CD4-positive, alpha-beta T cell treated with Interleukin-4 for 4 hours (primary cell): ENCODE results near the gene ITGA5.

Experiments used
- DNase-seq: peaks from one replicate; pipeline ENCODE4 v3.0.0-alpha.2; 2020

The ITGA5 gene

GRCh38 chr12:54430471-54431069 lies 11.5 kb upstream of the ITGA5 start:
- DNase-seq, result no peak

- no peak for DNase-seq
Observed at GRCh38 chr12:54429014-54429471, 10.0 kb upstream of the ITGA5 start.

GRCh38 chr12:54428050-54429013 lies 9.3 kb upstream of the ITGA5 start:
- peak; percentile 44 for DNase-seq

DNA sequence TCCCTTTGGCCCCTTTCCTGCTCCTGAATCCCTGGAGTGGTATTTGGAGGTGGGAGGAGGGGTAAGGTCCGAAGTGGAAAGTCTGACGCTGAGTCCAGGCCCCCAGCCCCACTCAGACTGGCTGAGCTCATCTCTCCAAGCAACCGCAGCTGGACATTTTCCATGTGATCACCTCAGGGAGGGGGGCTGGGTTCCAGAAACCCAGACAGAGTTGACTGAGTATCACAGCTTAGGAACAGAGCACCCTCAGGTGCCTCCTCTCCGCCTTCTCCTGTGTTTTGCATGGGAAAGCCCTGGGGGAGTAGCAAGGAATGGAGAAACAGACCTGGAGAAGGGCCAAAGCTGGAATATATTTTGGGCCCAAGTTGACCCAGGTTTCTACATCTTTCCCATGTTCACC lies 8.0 kb upstream of the ITGA5 start:
- no peak for DNase-seq

- DNase-seq, result no peak
Observed at GRCh38 chr12:54426690-54427089, 7.6 kb upstream of the ITGA5 start.

DNA sequence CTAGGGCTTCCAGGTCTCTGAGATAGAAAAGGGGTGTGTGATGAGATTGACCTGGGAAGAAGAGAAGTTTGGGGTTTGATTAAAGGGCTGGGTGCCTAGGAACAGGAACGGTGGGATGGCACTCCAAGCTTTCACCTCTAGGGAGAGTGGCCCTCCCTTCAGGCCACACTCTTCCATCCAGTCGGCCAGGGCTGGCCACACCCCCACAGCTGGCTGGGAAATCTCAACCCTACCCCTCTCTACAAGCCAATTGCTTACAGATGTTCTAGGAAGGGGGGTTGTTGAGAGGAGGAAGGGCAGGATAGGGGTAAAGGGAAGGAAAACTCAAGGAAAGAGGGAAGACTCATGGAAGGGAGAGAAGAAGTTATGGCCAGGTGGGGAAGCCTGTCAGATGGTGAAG lies 6.6 kb upstream of the ITGA5 start:
- no peak for DNase-seq

DNA sequence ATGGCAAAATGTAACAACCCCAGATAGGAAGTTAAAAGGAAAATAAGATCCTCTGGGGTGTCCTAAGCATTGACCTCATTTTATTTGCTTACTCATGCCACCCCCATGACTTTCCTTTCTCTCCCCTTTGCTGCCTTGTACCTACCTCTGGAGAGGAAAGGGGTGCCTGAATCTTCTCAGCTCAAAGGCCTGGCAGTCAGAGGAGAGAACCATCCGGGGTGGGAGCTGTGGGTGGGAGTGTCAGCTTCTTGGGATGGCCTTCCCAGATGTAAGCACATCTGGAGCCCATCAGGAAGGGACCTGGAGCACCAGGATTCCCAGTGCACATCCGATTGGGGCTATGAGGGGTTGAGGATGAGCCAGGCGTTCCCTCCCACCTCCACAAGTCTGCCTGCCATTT lies 5.2 kb upstream of the ITGA5 start:
- DNase-seq, result no peak

DNA sequence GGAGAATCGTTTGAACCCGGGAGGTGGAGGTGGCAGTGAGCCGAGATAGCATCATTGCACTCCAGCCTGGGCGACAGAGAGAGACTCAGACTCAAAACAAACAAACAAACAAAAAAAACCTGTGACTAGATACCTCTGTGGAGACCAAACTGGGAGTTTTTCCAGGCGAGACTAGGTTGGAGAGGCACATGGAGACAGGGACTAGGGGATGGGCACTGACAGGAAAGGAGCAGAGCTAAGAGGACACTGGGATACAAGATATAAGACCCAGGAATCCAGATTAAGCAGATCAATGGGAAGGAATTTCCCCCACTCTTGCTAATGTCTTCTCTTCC lies 4.7 kb upstream of the ITGA5 start:
- no peak for DNase-seq

GRCh38 chr12:54421879-54422250 lies 2.8 kb upstream of the ITGA5 start:
- no peak for DNase-seq

- DNase-seq, result no peak
Observed at GRCh38 chr12:54421175-54421878, 2.3 kb upstream of the ITGA5 start.

DNA sequence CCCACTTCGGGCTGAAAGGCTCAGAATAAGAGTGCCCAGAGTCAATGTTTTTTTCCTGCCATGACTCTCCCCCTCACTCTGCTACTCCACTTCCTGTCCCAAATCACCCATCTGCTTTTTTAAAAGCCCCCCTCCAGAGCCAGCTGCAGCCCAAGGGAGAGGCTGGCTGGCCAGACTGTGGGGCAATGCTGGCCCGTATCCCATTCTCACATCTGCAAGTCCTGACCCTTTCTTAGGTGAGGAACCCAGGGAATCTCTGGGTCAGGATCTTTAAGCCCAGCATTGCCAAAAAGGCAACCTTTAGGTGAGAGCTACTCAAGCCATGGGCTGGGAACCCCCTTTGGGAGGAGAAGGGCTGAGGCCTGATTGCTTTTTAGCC lies 1.7 kb upstream of the ITGA5 start:
- no peak for DNase-seq

- DNase-seq, result no peak
Observed at GRCh38 chr12:54418441-54419087, 502 bp downstream of the ITGA5 start.

DNA sequence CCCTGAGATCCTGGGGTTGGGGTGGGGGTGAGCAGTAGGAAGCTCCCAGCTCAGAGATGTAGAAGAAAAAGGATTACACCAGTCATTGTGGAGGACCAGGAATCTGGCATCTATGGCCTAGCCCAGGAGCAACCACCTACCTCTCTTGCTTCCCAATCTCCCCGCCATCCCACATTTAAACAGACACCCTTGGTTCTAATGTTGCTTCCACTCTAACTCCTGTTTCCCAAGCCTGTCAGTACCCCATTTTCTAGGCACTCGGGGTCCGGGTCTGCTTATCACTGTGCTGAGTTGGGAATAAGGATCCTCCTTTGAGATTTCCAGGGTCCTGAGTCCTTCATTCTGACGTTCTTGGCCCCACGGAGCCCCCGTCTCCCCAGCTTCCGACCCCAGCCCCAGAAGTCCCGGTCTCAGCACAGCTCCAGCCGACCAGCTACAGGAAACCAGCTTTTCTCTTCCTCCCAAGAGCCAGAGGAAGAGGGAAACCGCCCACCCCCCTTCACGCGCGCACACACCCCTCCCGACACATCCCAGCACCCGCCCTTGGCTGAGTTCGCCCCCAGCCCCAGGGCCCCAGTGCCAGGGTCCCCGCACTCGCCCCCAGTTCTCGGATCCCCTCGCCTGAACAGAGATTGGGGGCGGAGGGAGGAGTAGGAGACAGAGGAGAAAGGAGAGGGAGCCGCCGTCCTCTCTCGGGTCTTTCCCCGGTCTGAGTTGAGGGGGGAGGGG lies 1.2 kb downstream of the ITGA5 start:
- DNase-seq, result no peak

DNA sequence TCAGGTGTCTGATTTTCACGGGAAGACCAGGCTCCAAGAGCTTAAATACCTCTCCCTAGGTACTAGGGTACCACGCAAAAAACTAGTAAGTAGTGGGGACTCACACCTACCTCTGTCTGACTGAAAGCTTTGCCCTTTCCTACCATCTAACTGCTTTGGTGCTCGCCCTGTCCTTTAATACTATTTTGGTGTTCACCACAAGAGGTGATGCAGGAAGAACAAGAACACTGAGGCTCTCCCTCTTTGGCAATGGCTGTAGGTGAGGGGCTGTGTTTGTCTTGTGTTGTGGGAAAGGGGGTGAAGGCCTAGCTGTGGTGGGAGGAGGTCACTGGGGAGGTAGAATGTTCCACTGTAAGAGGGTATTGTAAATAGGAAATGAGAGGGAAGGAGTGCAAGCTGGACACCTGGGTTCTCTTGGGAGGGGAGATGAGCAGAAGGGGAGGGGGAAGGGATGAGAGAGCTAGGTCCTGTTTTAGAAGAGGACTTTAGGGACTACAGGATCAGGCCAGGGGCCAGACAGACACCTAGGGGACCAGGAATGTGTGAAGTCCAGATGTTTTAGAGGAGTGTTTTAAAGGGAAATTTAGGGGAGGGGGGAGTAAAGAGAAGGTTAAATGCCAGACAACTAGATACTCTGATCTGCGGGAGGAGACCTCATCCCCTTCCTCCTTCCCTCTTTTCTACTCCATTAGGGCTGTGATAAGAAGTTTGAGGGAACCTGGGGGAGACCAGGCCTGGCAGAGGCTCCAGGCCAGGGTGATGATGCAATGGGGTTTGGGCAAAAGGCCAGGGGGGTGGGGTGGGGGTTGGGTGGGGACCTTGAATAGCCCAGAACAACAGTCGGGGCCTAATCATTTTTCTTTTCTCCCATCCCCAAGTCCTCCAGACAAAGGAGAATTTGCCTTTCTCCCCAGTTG lies 2.1 kb downstream of the ITGA5 start:
- DNase-seq, result no peak

DNA sequence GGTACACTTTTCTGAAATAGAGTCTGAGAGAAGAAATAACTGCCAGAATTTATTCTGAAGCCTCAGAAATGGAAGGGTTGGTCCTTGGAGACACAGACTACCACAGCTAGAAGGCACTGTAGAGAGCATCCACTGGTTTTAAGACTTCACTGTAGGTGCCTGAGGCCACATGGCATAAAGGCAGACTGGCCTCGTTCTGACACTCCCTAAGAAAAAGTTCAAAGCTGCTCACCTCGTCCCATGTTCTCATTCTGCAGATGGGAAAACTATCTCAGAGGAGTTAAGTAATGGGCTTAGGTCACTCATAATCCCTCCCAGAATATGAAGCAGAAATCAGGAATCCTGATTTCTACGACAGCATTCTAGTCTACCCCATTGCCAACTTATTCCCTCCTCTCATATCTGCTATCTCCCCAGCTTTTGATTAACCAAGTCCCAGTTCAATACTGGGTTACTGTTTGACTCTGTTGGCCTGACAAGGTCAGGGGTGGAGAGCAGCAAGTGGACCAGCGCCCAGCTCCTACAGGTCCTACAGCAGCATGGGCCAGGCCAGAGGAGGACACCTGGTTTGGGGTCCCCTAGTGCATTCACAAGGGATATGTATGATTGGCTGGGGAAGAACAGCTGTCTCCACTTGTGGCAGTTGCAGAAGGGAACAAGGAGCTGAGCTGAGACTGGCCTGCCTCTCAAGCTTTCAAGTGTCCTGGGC lies 3.7 kb downstream of the ITGA5 start:
- DNase-seq, result no peak

DNA sequence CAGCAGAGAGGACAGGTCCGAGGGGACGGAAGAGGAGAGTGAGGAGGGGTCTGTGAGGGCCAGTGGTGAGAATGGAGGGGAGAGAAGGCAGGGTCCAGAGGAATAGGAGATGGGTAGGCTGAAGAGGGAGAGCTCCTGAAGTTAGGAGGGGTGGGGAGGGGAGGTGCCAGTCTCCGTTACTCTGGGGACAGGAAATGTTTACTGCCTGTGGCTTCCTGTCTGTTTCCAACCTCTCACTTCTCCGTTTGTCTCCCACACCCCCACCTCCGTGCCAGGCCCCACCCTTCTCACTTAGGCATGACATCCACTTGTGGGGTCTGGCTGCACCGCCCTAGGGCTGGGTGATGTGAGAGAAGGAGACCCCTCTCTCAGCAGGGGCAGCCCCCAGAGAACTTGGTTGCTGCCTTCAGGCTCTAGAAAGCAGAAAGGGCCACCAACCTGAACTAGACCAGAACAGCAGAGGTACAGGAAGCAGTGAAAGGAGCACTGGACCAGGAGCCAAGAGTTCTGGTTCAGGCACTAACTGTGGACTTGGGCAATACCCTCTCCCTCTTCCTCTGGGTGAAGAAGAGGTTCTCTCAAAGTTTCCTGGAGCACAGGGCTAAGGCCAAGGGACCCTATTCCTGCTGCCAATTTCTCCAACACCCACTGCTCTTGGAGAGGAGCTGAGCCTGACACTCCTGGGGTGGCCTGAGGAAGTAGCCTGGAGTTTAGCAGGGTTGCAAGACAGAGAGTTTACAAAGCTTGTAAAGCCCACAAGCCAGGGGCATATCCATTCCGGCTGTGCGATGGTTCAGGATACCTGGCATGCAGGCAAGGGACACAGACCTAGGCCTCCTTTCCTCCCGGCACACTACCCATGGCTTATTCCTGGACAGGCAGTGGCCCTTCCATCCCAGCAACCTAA lies 5.5 kb downstream of the ITGA5 start:
- DNase-seq, result peak; percentile 91

DNA sequence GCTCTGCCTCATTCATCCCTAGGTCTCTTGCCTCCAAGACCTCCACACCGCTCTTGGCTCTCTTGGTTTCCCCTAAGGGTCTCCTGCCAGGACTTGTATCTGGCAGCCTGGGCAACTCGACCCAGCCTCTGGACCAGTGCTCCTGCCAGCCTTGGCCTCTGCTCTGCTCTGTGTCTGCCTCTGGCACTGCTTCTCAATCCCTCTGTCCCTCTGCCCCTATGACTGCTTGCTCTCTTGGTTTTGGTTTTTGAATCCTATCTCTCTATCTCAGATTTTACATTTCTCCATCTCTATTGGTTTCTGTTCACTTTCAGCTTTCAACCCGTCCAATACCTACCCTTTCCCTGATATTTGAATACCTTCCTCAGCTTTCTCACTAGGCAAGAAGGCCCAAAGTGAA lies 6.3 kb downstream of the ITGA5 start:
- no peak for DNase-seq

DNA sequence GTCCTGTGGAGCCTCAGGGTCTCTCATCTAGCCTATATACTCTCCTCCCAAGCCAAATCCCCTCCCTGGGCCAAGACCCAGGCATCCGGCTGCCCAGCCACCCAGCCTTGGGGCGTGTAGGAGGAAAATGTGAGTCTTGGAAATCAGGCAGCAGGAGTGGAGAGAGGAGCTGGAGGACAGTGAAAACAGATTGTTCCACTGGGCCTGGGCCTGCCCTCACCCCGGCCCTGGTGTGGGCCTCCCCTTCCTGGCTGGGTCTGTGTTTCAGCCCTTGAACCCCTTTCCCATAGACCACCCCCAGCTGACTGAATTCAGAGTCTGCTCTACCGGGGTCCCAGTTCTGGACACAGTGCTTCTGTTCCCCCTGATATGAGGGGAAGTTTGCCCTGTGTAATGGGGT lies 6.7 kb downstream of the ITGA5 start:
- DNase-seq, result no peak

- DNase-seq, result peak; percentile 65
Observed at GRCh38 chr12:54411391-54412241, 7.5 kb downstream of the ITGA5 start.
